Neural crest cell (in vitro differentiated cells): ENCODE data around the gene SMARCAL1. TPM values are rescaled to one million over a fixed set of nuclear protein-coding genes. Genes with fewer than 3 reads are reported as not detected.

Experiments
- DNase-seq: peaks from one replicate; pipeline ENCODE4 v3.0.0; 2021; ENCODE audit warnings: low read depth, mixed read lengths, low spot score
- H3K27ac Mint-ChIP-seq: one replicate; pipeline ENCODE4 v1.8.0; 2021; ENCODE audit warnings: mild to moderate bottlenecking, mixed read lengths; ENCODE audit not compliant: unreplicated experiment
- H3K27me3 Mint-ChIP-seq: 2 replicates; pipeline ENCODE4 v1.8.0; 2021; ENCODE audit warnings: low read depth, mild to moderate bottlenecking, mixed read lengths
- H3K36me3 Mint-ChIP-seq: 2 replicates; pipeline ENCODE4 v1.8.0; 2021; ENCODE audit warnings: low read depth, mild to moderate bottlenecking, mixed read lengths
- H3K4me1 Mint-ChIP-seq: 2 replicates; pipeline ENCODE4 v1.8.0; 2021; ENCODE audit warnings: mixed read lengths
- H3K4me3 Mint-ChIP-seq: one replicate; pipeline ENCODE4 v1.8.0; 2021; ENCODE audit warnings: mild to moderate bottlenecking, mixed read lengths
- H3K9me3 Mint-ChIP-seq: 2 replicates; pipeline ENCODE4 v1.8.0; 2021; ENCODE audit warnings: mixed read lengths
- CTCF ChIP-seq: fragments of 200-600 bp; sonication (generic); conservative IDR thresholded peaks from 2 replicates; pipeline ENCODE4 v1.5.0; 2021; ENCODE audit warnings: antibody characterized with exemption, mild to moderate bottlenecking
- total RNA-seq: library from RNA; stranded (reverse); gene quantifications from 2 replicates; pipeline ENCODE4 v1.2.1, GENCODE V29; 2021

SMARCAL1 gene
- total RNA-seq, 1 donor from 2014 or later, result 30.6 TPM

DNA sequence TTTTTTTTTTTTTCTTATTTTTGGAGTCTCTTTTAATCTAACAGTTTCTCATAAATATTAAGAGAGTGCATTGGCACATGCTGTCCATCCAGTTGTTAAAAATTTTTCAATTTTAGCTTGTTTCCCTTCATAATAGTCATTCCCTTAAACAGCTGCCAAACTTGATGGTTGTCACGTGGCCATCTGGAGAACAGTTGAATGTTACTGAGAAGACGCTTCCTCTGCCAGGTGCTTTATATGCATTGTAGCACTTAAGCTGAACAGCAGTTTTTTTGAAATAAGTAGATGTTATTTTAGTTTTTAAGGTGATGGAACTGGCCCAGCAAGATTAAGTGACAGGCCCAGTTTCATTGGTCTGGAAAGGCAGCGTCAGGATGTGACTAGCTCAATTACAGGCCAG lies 3.3 kb downstream of the SMARCAL1 start:
- DNase-seq, result no peak
- H3K36me3 Mint-ChIP-seq, result peaks cover 5% of the 10 kb centered on the region
- no peaks in the 10 kb centered on the region for H3K27me3 Mint-ChIP-seq
- H3K4me3 Mint-ChIP-seq, result peak overlapping the region; percentile 41
- no peak for TF ChIP-seq CTCF
- H3K4me1 Mint-ChIP-seq, result peaks cover 28% of the 10 kb centered on the region
- H3K27ac Mint-ChIP-seq, result no peak overlapping the region
- H3K9me3 Mint-ChIP-seq, result no peaks in the 10 kb centered on the region

GRCh38 chr2:216416571-216417307 lies 4.5 kb downstream of the SMARCAL1 start:
- Mint-ChIP-seq H3K27ac (no peak overlapping the region), H3K4me1 (peaks cover 24% of the 10 kb centered on the region), H3K9me3 (no peaks in the 10 kb centered on the region), H3K4me3 (peak overlapping the region; percentile 14), H3K36me3 (peaks cover 8% of the 10 kb centered on the region), H3K27me3 (no peaks in the 10 kb centered on the region)
- TF ChIP-seq CTCF, result no peak
- no peak for DNase-seq

DNA sequence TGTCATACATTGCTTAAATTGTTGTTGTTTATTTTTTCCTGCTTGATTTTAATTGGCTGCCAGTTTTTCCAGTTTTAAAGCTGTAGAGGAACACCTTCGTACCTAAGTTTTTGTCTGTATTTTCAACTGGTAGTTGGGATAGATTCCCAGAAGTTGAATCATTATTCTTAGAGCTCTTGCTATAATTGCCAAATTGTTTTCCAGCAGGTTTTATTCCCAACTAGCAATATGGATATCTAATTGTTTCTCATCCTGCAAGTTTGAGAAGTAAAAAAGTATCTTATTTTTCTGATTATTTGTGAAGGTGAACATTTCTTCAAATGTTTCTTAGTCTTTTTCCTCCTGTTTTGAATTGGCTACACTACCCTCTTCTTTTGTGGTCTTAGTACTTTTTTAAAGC lies 6.7 kb downstream of the SMARCAL1 start:
- Mint-ChIP-seq H3K27me3 (no peaks in the 10 kb centered on the region), H3K27ac (no peak overlapping the region), H3K4me3 (no peak overlapping the region), H3K9me3 (no peaks in the 10 kb centered on the region), H3K36me3 (peaks cover 21% of the 10 kb centered on the region), H3K4me1 (peaks cover 6% of the 10 kb centered on the region)
- no peak for DNase-seq
- TF ChIP-seq CTCF, result no peak

GRCh38 chr2:216420367-216421101 lies 8.2 kb downstream of the SMARCAL1 start:
- Mint-ChIP-seq H3K27me3 (no peaks in the 10 kb centered on the region), H3K9me3 (no peaks in the 10 kb centered on the region), H3K4me3 (no peak overlapping the region), H3K27ac (peak overlapping the region; percentile 15), H3K4me1 (peaks cover 6% of the 10 kb centered on the region), H3K36me3 (peaks cover 34% of the 10 kb centered on the region)
- no peak for DNase-seq
- no peak for TF ChIP-seq CTCF

DNA sequence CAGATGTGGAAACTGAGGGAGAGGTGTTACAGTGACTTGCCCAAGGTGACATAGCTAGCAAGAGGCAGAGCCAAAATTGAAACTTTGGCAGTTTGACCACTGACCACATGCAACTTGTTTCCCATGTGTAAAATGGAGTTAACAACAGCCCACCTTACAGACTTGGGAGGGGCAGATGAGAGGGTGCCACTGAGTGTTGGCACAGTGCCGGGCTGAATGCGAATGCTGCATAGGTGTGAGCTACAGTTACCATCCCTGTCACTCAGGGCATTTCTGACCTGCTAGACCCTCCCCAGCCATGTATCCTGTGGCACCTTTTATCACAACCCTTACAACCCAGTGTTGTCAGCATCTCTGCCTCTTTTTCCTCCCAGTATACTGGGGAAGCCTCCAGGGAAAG lies 10.8 kb downstream of the SMARCAL1 start:
- no peak overlapping the region for H3K4me3 Mint-ChIP-seq
- no peak for TF ChIP-seq CTCF
- H3K4me1 Mint-ChIP-seq, result no peaks in the 10 kb centered on the region
- no peak for DNase-seq
- no peak overlapping the region for H3K27ac Mint-ChIP-seq
- H3K9me3 Mint-ChIP-seq, result no peaks in the 10 kb centered on the region
- no peaks in the 10 kb centered on the region for H3K27me3 Mint-ChIP-seq
- peaks cover 34% of the 10 kb centered on the region for H3K36me3 Mint-ChIP-seq
